Mesenteric fat pad (tissue), 1 donor: ENCODE data around the gene INCA1. TPM values are rescaled to one million over a fixed set of nuclear protein-coding genes. Genes with fewer than 3 reads are reported as not detected.

Source experiments
- DNase-seq: peaks from one replicate; pipeline ENCODE4 v3.0.0-alpha.2; 2020; ENCODE audit warnings: low spot score
- total RNA-seq: library from RNA; stranded (reverse); fragmentation: NEBNext Ultra II Directional; extraction: Animal tissue kit (Norgen Biotek cat#: 25700); gene quantifications from one replicate; pipeline ENCODE4 v1.2.1, GENCODE V29; 2021
- donor health status: DM: yes; HTN: yes; CAD: no.

Gene INCA1
- total RNA-seq, 1 donor from 2014 or later = 0.71 TPM

GRCh38 chr17:4949321-4950074 is 47.8 kb downstream of the INCA1 start:
- peak; percentile 93 for DNase-seq

GRCh38 chr17:4948931-4949320 is 48.4 kb downstream of the INCA1 start:
- peak; percentile 94 for DNase-seq

- peak; percentile 93 for DNase-seq
Observed at GRCh38 chr17:4948166-4948930, 49.0 kb downstream of the INCA1 start, which contains the start of gene PFN1. Gene PFN1 (minus strand): TSS chr17:4948530. CDS start chr17:4948394, 136 bp downstream.

- DNase-seq = no peak
Observed at GRCh38 chr17:4947411-4948165, 49.7 kb downstream of the INCA1 start.

- no peak for DNase-seq
Observed at GRCh38 chr17:4947010-4947410, 50.3 kb downstream of the INCA1 start.

GRCh38 chr17:4946312-4946976 is 50.9 kb downstream of the INCA1 start:
- DNase-seq = no peak

GRCh38 chr17:4945944-4946280 is 51.4 kb downstream of the INCA1 start:
- no peak for DNase-seq

GRCh38 chr17:4945176-4945943 is 52.0 kb downstream of the INCA1 start:
- DNase-seq = no peak

- no peak for DNase-seq
Observed at GRCh38 chr17:4944554-4945175, 52.7 kb downstream of the INCA1 start.

- no peak for DNase-seq
Observed at GRCh38 chr17:4944163-4944553, 53.2 kb downstream of the INCA1 start.

- DNase-seq = no peak
Observed at GRCh38 chr17:4942760-4943508, 54.4 kb downstream of the INCA1 start.

GRCh38 chr17:4941319-4941610 is 56.1 kb downstream of the INCA1 start:
- no peak for DNase-seq

- DNase-seq = no peak
Observed at GRCh38 chr17:4940555-4941318, 56.6 kb downstream of the INCA1 start.

- peak; percentile 97 for DNase-seq
Observed at GRCh38 chr17:4939796-4940554, 57.3 kb downstream of the INCA1 start, which contains the start of the genes RNF167 and SLC25A11. Gene RNF167 (plus strand): TSS chr17:4940268. CDS start chr17:4940910, 642 bp downstream. Gene SLC25A11 (minus strand): TSS chr17:4940046. CDS start chr17:4939910, 136 bp downstream.

- no peak for DNase-seq
Observed at GRCh38 chr17:4939546-4939795, 57.9 kb downstream of the INCA1 start.

GRCh38 chr17:4938688-4939545 is 58.4 kb downstream of the INCA1 start:
- no peak for DNase-seq
